Right lobe of liver (tissue), 6 donors: ENCODE data around the gene TATDN3. TPM values are rescaled to one million over a fixed set of nuclear protein-coding genes. Genes with fewer than 3 reads are reported as not detected.
A peak's percentile ranks its signal among the peaks of the same experiment; 100 is the strongest.
"Not testable (repeated sequence)": the region's sequence is repeated elsewhere in the genome, so short reads cannot be mapped to it uniquely, and the experiment has no call there.

Experiments
- ATAC-seq, 4 donors: fragments of 200-7000 bp; cut with Tn5 transposase; one replicate each; pipeline ENCODE4 v1.9.1; 2020; ENCODE audit warnings: mild to moderate bottlenecking in 4 of 4, moderate library complexity in 4 of 4
- DNase-seq, 3 donors: peaks; one replicate each; pipeline ENCODE4 v3.0.0-alpha.2; 2020
- H3K27ac ChIP-seq, 3 donors: fragments of 200-600 bp; one replicate each; pipeline ENCODE4 v1.8.0; 2022
- H3K27me3 ChIP-seq, 2 donors: fragments of 200-600 bp; one replicate each; pipeline ENCODE4 v1.8.0; 2022
- H3K36me3 ChIP-seq, 4 donors: fragments of 200-600 bp; sonication (generic) in 1 of 4; one replicate each; pipeline versions ENCODE4 v1.5.1 to v1.8.0; 2017 to 2022; ENCODE audit warnings: control low read depth in 1 of 4
- H3K4me1 ChIP-seq, 4 donors: fragments of 200-600 bp; sonication (generic) in 1 of 4; one replicate each; pipeline versions ENCODE4 v1.5.1 to v1.8.0; 2017 to 2022; ENCODE audit warnings: control low read depth in 1 of 4
- H3K4me3 ChIP-seq, 3 donors: fragments of 200-600 bp; one replicate each; pipeline ENCODE4 v1.8.0; 2022
- H3K9me3 ChIP-seq, 4 donors: fragments of 200-600 bp; sonication (generic) in 1 of 4; one replicate each; pipeline versions ENCODE4 v1.5.1 to v1.8.0; 2017 to 2022; ENCODE audit warnings: control low read depth in 1 of 4
- POLR2A ChIP-seq: fragments of 450-650 bp; IDR thresholded peaks from one replicate; pipeline ENCODE4 v1.6.1; 2017; ENCODE audit warnings: antibody characterized with exemption, mild to moderate bottlenecking
- WGBS: methylation state at CpG from one replicate; pipeline ENCODE4 v1.1.6; 2018; ENCODE audit warnings: low coverage, low lambda C conversion rate; ENCODE audit not compliant: insufficient coverage; ENCODE audit errors: missing lambda C conversion rate; 5-methylcytosine and 5-hydroxymethylcytosine counted together
- intact Hi-C, 2 donors: fragments of 100-400 bp; cut with DNase I; formaldehyde crosslinking; loops; one replicate each; pipeline versions ENCODE4 v1.11.2 to v1.14.1; 2022
- total RNA-seq, 6 experiments: library from RNA; depleted of rRNA in 2 of 6; stranded (reverse); fragments of >200 nt in 2 of 6; fragmentation: NEBNext Ultra II Directional in 3 of 6; extraction: Animal tissue kit (Norgen Biotek cat#: 25700) in 3 of 6; gene quantifications; one replicate each; pipeline versions ENCODE4 v1.1.0 to v1.2.4, GENCODE V29; 2016 to 2023
- TF ChIP-seq, protein P1 (sequence below), 4 donors: fragments of 200-600 bp in 3 of 4; fragments of 450-650 bp in 1 of 4; IDR thresholded peaks; one replicate each; pipeline versions ENCODE4 v1.5.1 to v1.8.0; 2016 to 2022; ENCODE audit warnings: antibody characterized with exemption in 4 of 4, mild to moderate bottlenecking in 2 of 4
- donor health status: DM: no; HTN: yes; CAD: no.
- donor health status: DM: no; HTN: no; CAD: no.
- donor health status: DM: no; HTN: no; CAD: no.
- donor health status: DM: no; HTN: yes; CAD: no.
- donor health status: DM: no; HTN: yes; CAD: no.

TATDN3 gene
- total RNA-seq, 6 experiments from 2014 or later, result 6.0 to 9.3 (median 6.6) TPM

DNA sequence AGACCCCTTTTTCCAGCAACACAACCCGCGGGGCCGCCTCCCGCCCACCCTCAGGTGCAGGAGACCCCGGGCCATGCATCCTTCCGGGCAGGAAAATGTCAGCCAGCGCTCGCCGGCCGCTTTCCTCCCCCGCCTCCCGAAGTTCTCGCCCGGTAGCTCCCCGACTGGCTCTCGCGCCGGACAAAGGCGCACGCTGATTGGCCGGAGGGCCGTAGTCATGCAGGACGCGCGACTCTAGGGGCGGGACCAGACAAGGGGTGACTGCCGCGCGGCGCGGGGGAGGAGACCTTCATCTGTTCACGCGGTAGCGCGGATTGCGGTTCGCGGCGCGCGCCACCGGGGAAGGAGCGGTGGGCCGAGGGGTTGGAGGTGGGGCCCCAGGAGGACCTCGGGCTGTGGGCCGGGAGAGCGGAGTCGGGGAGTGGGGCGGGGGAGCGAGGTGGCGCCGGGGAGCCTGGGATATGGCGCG, 66.3 kb downstream of the TATDN3 start, which contains the start of gene FLVCR1:
Gene FLVCR1, plus strand, starts transcription at position 284 of the 469 bp plus-strand sequence. Its CDS starts 178 bp downstream, at position 462.
- ATAC-seq, result peak; percentile 96 to 100 (median 98)
- Histone ChIP-seq H3K4me3 (peak within 1 kb of the TSS; percentile 92 to 93 (median 93)), H3K36me3 (no peaks in the 10 kb centered on the region), H3K27me3 (no peaks in the 10 kb centered on the region), H3K9me3 (no peaks in the 10 kb centered on the region), H3K4me1 (peaks cover 0 to 7% (median 0%) of the 10 kb centered on the region in 4 donors), H3K27ac (peak within 1 kb of the TSS; percentile 50 to 90 (median 76))
- WGBS, result 0% methylated on average over 20 of the region's 54 CpGs
- intact Hi-C loops, result no loop called here
- peak; percentile 84 for TF ChIP-seq POLR2A
- TF ChIP-seq, protein P1, sequence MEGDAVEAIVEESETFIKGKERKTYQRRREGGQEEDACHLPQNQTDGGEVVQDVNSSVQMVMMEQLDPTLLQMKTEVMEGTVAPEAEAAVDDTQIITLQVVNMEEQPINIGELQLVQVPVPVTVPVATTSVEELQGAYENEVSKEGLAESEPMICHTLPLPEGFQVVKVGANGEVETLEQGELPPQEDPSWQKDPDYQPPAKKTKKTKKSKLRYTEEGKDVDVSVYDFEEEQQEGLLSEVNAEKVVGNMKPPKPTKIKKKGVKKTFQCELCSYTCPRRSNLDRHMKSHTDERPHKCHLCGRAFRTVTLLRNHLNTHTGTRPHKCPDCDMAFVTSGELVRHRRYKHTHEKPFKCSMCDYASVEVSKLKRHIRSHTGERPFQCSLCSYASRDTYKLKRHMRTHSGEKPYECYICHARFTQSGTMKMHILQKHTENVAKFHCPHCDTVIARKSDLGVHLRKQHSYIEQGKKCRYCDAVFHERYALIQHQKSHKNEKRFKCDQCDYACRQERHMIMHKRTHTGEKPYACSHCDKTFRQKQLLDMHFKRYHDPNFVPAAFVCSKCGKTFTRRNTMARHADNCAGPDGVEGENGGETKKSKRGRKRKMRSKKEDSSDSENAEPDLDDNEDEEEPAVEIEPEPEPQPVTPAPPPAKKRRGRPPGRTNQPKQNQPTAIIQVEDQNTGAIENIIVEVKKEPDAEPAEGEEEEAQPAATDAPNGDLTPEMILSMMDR (IDR thresholded peaks at IDR 0.05), result no peak
- peak; percentile 98 to 99 (median 99) for DNase-seq

DNA sequence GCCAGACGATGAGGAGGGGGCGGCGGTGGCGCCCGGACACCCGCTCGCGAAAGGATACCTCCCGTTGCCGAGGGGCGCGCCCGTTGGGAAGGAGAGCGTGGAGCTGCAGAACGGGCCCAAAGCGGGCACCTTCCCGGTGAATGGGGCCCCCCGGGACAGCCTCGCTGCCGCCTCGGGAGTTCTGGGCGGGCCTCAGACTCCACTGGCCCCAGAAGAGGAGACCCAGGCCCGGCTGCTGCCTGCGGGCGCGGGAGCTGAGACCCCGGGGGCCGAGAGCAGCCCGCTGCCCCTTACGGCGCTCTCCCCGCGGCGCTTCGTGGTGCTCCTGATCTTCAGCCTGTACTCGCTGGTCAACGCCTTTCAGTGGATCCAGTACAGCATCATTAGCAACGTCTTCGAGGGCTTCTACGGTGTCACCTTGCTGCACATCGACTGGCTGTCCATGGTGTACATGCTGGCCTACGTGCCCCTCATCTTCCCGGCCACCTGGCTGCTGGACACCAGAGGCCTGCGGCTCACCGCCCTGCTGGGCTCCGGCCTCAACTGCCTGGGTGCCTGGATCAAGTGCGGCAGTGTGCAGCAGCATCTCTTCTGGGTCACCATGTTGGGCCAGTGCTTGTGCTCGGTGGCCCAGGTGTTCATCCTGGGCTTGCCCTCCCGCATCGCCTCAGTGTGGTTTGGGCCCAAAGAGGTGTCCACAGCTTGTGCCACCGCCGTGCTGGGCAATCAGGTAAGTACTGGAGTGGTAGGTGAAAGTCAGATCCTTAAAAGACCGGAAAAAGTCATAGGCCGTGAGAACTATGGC, 67.0 kb downstream of the TATDN3 start:
- H3K9me3 ChIP-seq, result no peaks in the 10 kb centered on the region
- H3K4me1 ChIP-seq, result peaks cover 0 to 7% (median 0%) of the 10 kb centered on the region in 4 donors
- no peaks in the 10 kb centered on the region for H3K27me3 ChIP-seq
- H3K4me3 ChIP-seq, result peak overlapping the region; percentile 92 to 93 (median 93)
- H3K36me3 ChIP-seq, result no peaks in the 10 kb centered on the region
- intact Hi-C loops, result no loop called here
- TF ChIP-seq, protein P1 (IDR thresholded peaks at IDR 0.05), result no peak
- no peak for TF ChIP-seq POLR2A
- WGBS, result 17% methylated on average over 16 of the region's 54 CpGs
- peak overlapping the region; percentile 44 to 90 (median 76) for H3K27ac ChIP-seq
- DNase-seq (peak in 2 of 3 donors; percentile 36 to 53), ATAC-seq (peak; percentile 22 to 55 (median 38))

DNA sequence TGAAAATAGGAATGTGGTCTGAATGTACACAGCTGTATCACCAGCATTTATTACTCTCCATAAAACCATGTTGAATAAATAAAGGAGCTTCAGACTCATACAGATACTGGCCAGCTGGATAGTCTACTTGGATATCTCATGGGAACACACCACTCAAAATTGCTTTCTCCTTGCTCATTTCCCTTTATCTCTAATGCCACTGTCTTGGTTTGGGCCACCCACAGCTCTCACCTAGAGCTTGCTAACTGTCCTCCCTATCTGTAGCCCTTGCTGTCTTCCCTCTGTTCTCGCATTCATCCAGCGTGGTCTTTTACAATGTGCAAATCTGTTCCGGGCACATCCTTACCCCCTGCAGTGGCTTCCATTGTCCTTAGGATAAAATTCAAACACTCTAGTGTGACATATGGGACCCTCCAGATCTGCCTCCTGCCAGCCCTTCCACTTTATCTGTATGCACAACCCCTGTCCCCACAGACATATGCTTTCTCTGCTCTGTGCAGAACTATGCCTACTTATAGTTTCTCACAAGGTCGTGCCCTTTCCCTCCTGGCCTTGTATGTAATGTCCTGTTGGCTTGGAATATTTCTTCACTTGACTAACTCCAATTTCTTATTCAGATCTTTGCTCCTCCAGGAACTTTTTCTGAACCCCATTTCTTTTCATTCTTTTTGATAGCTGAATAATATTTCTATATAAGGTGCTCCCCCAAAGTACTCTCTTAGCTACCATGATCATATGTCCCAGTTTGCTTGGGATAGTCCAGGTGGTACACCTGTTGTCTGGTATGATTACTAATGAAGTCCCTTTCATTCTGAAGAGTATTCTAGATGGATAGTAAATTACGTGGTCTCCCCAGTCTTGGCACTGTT, 69.3 kb downstream of the TATDN3 start:
- TF ChIP-seq, protein P1 (IDR thresholded peaks at IDR 0.05), result no peak
- TF ChIP-seq POLR2A, result no peak
- H3K27ac ChIP-seq, result no peak overlapping the region

DNA sequence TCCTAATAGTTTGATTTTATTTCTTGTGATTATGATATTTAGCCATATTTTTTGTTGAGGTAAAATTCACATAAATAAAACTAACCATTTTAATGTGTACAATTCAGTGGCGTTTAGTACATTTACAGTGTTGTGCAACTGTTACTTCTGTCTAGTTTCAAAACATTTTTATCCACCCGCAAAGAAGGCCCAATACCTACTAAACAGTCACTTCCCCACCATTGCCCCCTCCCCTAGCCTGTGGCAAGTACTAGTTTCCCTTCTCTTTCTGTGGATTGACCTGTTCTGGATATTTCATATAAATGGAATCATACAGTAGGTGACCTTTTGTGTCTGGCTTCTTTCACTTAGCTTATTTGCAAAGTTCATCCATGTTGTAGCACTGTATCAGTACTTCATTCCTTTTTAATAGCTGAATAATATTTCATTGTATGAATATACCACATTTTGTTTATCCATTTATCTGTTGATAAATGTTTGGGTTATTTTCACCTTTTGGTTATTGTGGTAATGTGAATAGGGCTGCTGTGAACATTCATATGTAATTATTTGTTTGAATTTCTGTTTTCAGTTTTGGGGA, 70.5 kb downstream of the TATDN3 start:
- Histone ChIP-seq H3K9me3 (no peaks in the 10 kb centered on the region), H3K27ac (no peak overlapping the region), H3K36me3 (no peaks in the 10 kb centered on the region), H3K4me1 (peaks cover 0 to 7% (median 0%) of the 10 kb centered on the region in 4 donors), H3K4me3 (no peak overlapping the region), H3K27me3 (no peaks in the 10 kb centered on the region)
- no peak for ATAC-seq
- no peak for TF ChIP-seq POLR2A
- TF ChIP-seq, protein P1 (IDR thresholded peaks at IDR 0.05), result no peak
- DNase-seq, result no peak
- whole genome bisulfite sequencing, result 69% methylated on average over 2 of the region's 2 CpGs
- intact Hi-C loops, result no loop called here

More for the DNA sequence above, 69.3 kb downstream of the TATDN3 start:
- Histone ChIP-seq H3K36me3 (no peaks in the 10 kb centered on the region), H3K4me3 (no peak overlapping the region), H3K9me3 (no peaks in the 10 kb centered on the region), H3K4me1 (peaks cover 0 to 7% (median 0%) of the 10 kb centered on the region in 4 donors), H3K27me3 (no peaks in the 10 kb centered on the region)
- intact Hi-C loops, result no loop called here
- no peak for ATAC-seq
- WGBS, result 72% methylated on average over 5 of the region's 5 CpGs
- DNase-seq, result no peak

DNA sequence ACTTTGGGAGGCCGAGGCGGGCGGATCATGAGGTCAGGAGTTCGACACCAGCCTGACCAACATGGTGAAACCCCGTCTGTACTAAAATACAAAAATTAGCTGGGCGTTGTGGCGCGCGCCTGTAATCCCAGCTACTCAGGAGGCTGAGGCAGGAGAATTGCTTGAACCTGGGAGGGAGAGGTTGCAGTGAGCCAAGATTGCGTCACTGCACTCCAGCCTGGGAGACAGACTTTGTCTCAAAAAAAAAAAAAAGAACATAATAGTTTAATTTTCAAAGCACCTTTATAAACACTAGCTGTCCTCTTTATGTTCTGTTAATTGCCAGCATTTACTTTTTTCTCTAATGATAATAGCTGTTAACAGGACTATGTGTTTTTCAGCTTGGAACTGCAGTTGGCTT, 71.7 kb downstream of the TATDN3 start:
- ATAC-seq, H3K27ac ChIP-seq, H3K4me1 ChIP-seq, H3K9me3 ChIP-seq, H3K27me3 ChIP-seq, H3K4me3 ChIP-seq, DNase-seq, H3K36me3 ChIP-seq, intact Hi-C loops: not testable (repeated sequence)
- 67% methylated on average over 5 of the region's 10 CpGs for WGBS
